HL-60 (cell line): ENCODE results near the gene ARF3.

ENCODE experiments used
- CTCF ChIP-seq: IDR thresholded peaks from one replicate; pipeline ENCODE4 v1.5.1; 2011; ENCODE audit warnings: low read length, control low read depth, inconsistent platforms; ENCODE audit not compliant: insufficient read depth
- POLR2AphosphoS5 ChIP-seq: IDR thresholded peaks from 2 replicates; pipeline ENCODE4 v1.6.1; 2012; ENCODE audit warnings: low read depth
- REST ChIP-seq: IDR thresholded peaks from 2 replicates; pipeline ENCODE4 v1.6.1; 2012; ENCODE audit warnings: low read depth; ENCODE audit not compliant: insufficient replicate concordance
- SPI1 ChIP-seq: IDR thresholded peaks from 2 replicates; pipeline ENCODE4 v1.6.1; 2012; ENCODE audit warnings: low read depth, mild to moderate bottlenecking, borderline replicate concordance

- TF ChIP-seq CTCF, result no peak
- TF ChIP-seq POLR2AphosphoS5, result no peak
- no peak for TF ChIP-seq SPI1
- TF ChIP-seq REST, result no peak
Observed at GRCh38 chr12:48994224-48995085, 37.2 kb upstream of the ARF3 start.
